Uterus (tissue), 4 donors: ENCODE data around the gene HOXA3. TPM values are rescaled to one million over a fixed set of nuclear protein-coding genes. Genes with fewer than 3 reads are reported as not detected.
A peak's percentile ranks its signal among the peaks of the same experiment; 100 is the strongest.

Experiments used
- DNase-seq, 2 donors: peaks; one replicate each; pipeline ENCODE4 v3.0.0-alpha.2; 2019 to 2020
- H3K27ac ChIP-seq, 2 donors: fragments of 200-600 bp; sonication (generic); 1 replicate in 1 of 2; 2 replicates in 1 of 2; pipeline ENCODE4 v1.5.1; 2016 to 2018
- H3K27me3 ChIP-seq, 2 donors: fragments of 200-600 bp; sonication (generic); one replicate each; pipeline ENCODE4 v1.5.1; 2018 to 2019; ENCODE audit warnings: control low read depth in 1 of 2
- H3K36me3 ChIP-seq, 2 donors: fragments of 200-600 bp; sonication (generic); one replicate each; pipeline ENCODE4 v1.5.1; 2019; ENCODE audit warnings: control low read depth in 1 of 2
- H3K4me1 ChIP-seq, 2 donors: fragments of 200-600 bp; sonication (generic); one replicate each; pipeline ENCODE4 v1.5.1; 2018 to 2019; ENCODE audit warnings: control low read depth in 1 of 2
- H3K4me3 ChIP-seq, 2 donors: fragments of 200-600 bp; sonication (generic); 1 replicate in 1 of 2; 2 replicates in 1 of 2; pipeline ENCODE4 v1.5.1; 2018 to 2019; ENCODE audit warnings: mild to moderate bottlenecking in 1 of 2
- H3K9me3 ChIP-seq, 2 donors: fragments of 200-600 bp; sonication (generic); one replicate each; pipeline ENCODE4 v1.5.1; 2019; ENCODE audit warnings: control low read depth in 1 of 2
- POLR2A ChIP-seq, 2 donors: fragments of 450-650 bp; IDR thresholded peaks; one replicate each; pipeline ENCODE4 v1.6.1; 2016; ENCODE audit warnings: antibody characterized with exemption in 2 of 2, mild to moderate bottlenecking in 1 of 2, moderate library complexity in 1 of 2
- intact Hi-C: fragments of 100-400 bp; cut with DNase I; formaldehyde crosslinking; loops from one replicate; pipeline ENCODE4 v1.15.1; 2023; ENCODE audit warnings: low total_unique reads
- total RNA-seq, 4 donors: library from RNA; depleted of rRNA in 3 of 4; stranded (reverse); fragments of >200 nt in 3 of 4; gene quantifications; one replicate each; pipeline versions ENCODE4 v1.1.0 to v1.2.4, GENCODE V29; 2014 to 2023
- TF ChIP-seq, protein P1 (sequence below), 4 experiments: fragments of 200-600 bp in 2 of 4; fragments of 450-650 bp in 2 of 4; sonication (generic) in 2 of 4; IDR thresholded peaks; one replicate each; pipeline ENCODE4 v1.5.1; 2016 to 2019; ENCODE audit warnings: antibody characterized with exemption in 4 of 4, mild to moderate bottlenecking in 2 of 4, moderate library complexity in 1 of 4
- donor health status: DM: yes; HTN: yes; CAD: no.

HOXA3 gene
- total RNA-seq, 4 donors from 2014 or later, result 1.0 to 34.5 (median 19.0) TPM

DNA sequence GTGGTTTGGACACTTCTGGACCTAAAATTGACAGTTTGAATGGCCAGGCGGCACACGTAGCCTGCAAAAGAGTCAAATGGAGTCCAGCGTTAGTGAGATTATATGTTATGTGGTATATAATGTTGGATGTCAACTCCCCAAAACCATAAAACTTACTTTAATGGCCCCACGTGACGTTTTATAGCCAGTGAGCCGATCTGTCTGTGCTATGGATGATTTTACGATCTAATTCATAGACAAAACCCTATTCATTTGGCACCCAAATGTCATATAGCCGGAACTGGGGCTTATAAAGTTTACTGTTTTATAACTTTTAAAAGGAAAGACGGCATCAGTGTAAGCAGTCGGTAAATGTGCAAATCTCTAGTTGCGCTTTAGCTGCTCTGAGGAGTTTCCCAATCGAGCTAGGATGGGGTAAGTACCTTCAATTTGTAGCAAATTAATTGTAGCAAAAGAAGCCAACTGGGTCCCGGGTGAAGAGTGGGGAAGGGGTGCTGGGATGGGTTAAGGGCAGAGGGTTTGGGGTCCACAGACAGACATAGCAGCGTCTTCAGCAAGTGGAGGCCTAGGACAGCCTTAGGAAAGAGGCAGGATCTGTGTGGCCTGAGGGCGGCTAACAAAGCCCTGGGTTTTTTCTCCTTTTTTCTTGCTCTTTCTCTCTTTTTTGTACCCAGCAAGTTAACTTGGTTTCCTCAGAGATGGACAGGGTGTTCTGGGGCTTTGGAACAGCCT, 12.1 kb downstream of the HOXA3 start:
- intact Hi-C loops, result loop anchor here (10.0 kb wide), 1 partner anchor 45 kb away; the partner anchor contains the start of gene HOXA1
- TF ChIP-seq, protein P1, sequence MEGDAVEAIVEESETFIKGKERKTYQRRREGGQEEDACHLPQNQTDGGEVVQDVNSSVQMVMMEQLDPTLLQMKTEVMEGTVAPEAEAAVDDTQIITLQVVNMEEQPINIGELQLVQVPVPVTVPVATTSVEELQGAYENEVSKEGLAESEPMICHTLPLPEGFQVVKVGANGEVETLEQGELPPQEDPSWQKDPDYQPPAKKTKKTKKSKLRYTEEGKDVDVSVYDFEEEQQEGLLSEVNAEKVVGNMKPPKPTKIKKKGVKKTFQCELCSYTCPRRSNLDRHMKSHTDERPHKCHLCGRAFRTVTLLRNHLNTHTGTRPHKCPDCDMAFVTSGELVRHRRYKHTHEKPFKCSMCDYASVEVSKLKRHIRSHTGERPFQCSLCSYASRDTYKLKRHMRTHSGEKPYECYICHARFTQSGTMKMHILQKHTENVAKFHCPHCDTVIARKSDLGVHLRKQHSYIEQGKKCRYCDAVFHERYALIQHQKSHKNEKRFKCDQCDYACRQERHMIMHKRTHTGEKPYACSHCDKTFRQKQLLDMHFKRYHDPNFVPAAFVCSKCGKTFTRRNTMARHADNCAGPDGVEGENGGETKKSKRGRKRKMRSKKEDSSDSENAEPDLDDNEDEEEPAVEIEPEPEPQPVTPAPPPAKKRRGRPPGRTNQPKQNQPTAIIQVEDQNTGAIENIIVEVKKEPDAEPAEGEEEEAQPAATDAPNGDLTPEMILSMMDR (IDR thresholded peaks at IDR 0.05), result no peak
- TF ChIP-seq POLR2A (IDR thresholded peaks at IDR 0.05), result no peak
- no peaks in the 10 kb centered on the region for H3K4me1 ChIP-seq
- DNase-seq, result no peak
- no peaks in the 10 kb centered on the region for H3K36me3 ChIP-seq
- peak overlapping the region in 1 of 2 donors; percentile 64 for H3K27ac ChIP-seq
- no peaks in the 10 kb centered on the region for H3K9me3 ChIP-seq
- no peak overlapping the region for H3K4me3 ChIP-seq
- no peaks in the 10 kb centered on the region for H3K27me3 ChIP-seq

DNA sequence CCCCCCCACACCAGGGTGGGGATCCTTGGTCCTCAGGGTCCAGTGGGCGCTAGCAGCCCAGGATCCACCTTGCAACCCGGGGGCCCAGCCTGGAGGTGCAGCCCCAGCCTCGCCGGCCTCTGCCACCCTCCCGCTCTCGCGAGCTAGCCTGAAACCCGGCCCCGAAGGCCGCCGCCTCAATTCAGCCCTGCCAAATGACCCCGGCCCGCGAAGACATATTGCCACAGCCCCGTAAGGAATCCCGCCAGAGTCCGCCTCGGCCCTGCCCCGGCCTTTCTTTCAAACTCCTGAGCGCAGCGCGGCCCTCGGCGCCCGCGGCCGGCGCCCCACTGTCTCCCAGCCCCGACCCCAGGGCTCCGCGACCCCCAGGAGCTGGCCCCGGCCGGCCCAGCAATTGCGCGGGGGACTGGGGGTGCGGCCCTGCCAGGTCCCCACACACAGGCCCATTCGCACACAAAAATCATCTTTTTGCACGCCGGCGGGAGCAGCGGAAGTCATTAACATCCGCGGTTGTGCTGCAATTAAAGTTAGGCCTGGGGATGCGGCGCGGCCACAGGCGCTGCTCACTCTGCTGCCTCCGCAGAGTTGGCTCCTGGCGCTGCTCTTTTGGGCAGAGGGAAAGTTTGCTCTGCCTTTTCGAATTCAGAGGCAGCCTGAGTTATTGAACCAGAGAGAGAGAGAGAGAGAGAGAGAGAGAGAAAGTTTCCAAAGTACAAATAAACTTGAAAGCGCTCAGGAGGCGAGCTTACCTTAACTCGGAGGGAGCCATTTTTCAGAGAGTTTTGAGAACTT, 12.9 kb downstream of the HOXA3 start:
- Histone ChIP-seq H3K4me1 (no peaks in the 10 kb centered on the region), H3K27ac (peak overlapping the region in 1 of 2 donors; percentile 64)

DNA sequence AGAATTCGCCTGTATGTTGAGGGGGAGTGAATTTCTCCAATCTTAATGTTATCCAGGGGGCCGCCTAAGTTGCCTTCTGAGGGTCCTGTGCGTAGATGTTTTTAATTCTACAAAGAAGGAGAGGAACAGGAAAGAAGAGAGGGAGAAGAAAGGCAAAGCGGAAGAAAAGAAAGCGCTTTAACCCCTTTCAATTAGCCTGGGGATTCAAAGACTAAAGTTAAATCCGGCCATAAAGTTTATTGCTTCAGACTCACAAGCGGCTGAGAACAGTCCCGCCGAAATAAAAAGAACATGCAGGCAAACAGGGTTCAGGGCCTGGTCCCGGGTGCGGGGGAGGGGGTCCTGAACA, 13.4 kb downstream of the HOXA3 start:
- TF ChIP-seq, protein P1 (IDR thresholded peaks at IDR 0.05), result no peak
- TF ChIP-seq POLR2A (IDR thresholded peaks at IDR 0.05), result no peak
- H3K4me1 ChIP-seq, result peaks cover 0 to 3% of the 10 kb centered on the region in 2 donors
- peak overlapping the region in 1 of 2 donors; percentile 64 for H3K27ac ChIP-seq
- DNase-seq, result no peak
- no peak overlapping the region for H3K4me3 ChIP-seq
- intact Hi-C loops, result no loop called here
- no peaks in the 10 kb centered on the region for H3K9me3 ChIP-seq
- no peaks in the 10 kb centered on the region for H3K27me3 ChIP-seq
- no peaks in the 10 kb centered on the region for H3K36me3 ChIP-seq

More for the DNA sequence above, 12.9 kb downstream of the HOXA3 start:
- no peaks in the 10 kb centered on the region for H3K9me3 ChIP-seq
- TF ChIP-seq POLR2A (IDR thresholded peaks at IDR 0.05), result no peak
- TF ChIP-seq, protein P1 (IDR thresholded peaks at IDR 0.05), result no peak
- no peaks in the 10 kb centered on the region for H3K36me3 ChIP-seq
- intact Hi-C loops, result loop anchor here (10.0 kb wide), 1 partner anchor 45 kb away; the partner anchor contains the start of gene HOXA1
- H3K4me3 ChIP-seq, result no peak overlapping the region
- H3K27me3 ChIP-seq, result no peaks in the 10 kb centered on the region
- DNase-seq, result no peak

DNA sequence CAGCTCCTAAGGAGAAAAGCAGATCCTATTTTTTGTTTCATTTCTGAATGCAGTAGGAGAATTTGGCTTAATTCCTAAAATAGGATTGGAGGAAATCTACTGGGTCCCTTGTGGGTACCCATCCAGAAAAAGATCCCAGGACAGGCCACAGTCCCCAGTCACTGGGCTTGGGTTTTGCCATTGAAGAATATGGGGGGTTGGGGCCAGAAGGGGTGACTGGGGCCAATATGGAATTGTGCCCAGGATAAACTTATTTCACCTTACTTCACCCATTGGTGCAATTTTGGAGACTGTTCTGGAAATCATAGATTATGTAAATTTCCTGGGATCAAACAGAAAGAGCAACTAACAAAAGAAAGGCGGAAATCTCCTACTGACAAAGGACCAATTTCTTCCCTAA, 13.9 kb downstream of the HOXA3 start:
- intact Hi-C loops, result no loop called here
- H3K4me1 ChIP-seq, result peaks cover 0 to 3% of the 10 kb centered on the region in 2 donors
- DNase-seq, result no peak
- no peaks in the 10 kb centered on the region for H3K27me3 ChIP-seq
- H3K9me3 ChIP-seq, result no peaks in the 10 kb centered on the region
- no peak overlapping the region for H3K4me3 ChIP-seq
- TF ChIP-seq POLR2A (IDR thresholded peaks at IDR 0.05), result no peak
- TF ChIP-seq, protein P1 (IDR thresholded peaks at IDR 0.05), result no peak
- no peaks in the 10 kb centered on the region for H3K36me3 ChIP-seq
- H3K27ac ChIP-seq, result peak overlapping the region in 1 of 2 donors; percentile 64
